ENCODE measurements around the gene DNAJB9.

GRCh38 chr7:108557617-108558016 lies 12.1 kb upstream of the DNAJB9 start:
- TF ChIP-seq, protein P1, sequence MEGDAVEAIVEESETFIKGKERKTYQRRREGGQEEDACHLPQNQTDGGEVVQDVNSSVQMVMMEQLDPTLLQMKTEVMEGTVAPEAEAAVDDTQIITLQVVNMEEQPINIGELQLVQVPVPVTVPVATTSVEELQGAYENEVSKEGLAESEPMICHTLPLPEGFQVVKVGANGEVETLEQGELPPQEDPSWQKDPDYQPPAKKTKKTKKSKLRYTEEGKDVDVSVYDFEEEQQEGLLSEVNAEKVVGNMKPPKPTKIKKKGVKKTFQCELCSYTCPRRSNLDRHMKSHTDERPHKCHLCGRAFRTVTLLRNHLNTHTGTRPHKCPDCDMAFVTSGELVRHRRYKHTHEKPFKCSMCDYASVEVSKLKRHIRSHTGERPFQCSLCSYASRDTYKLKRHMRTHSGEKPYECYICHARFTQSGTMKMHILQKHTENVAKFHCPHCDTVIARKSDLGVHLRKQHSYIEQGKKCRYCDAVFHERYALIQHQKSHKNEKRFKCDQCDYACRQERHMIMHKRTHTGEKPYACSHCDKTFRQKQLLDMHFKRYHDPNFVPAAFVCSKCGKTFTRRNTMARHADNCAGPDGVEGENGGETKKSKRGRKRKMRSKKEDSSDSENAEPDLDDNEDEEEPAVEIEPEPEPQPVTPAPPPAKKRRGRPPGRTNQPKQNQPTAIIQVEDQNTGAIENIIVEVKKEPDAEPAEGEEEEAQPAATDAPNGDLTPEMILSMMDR (conservative IDR thresholded peaks at IDR 0.05 in 1 of 2, IDR thresholded peaks at IDR 0.05 in 1 of 2; ENCODE audit: low read depth in 1 of 2, low read length in 2 of 2): no peak
- no peak for TF ChIP-seq EZH2 (IDR thresholded peaks at IDR 0.05; ENCODE audit: low read length, missing control alignments)
